ENCODE results near the gene MMP11.

DNA sequence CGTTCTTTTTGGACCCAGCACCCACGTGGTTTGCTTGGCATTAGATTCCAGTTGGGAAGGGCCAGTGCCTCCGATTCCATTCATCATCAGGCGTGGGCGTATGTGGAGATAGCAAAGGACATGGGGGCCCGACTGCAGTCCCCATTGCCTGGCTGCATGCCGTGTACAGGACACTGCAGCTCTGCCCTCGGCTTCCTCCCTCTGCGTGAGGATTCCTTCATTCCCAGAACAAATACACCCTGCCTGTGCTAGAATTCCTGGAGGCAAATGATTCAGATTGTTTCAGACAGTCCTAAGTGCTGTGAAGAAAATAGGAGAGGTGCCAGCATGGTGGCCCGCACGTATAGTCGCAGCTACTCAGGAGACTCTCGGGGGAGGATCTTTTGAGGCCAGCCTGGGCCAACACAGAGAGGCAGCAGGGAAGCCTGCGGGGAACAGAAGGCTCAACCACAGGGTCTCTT lies 50.7 kb downstream of the MMP11 start:
- no peak for TF ChIP-seq POLR2A (IDR thresholded peaks at IDR 0.05; ENCODE audit: low read length)
- no peak for TF ChIP-seq GATA1 (IDR thresholded peaks at IDR 0.05; ENCODE audit: low read depth, low read length)
